ENCODE data around the gene PALMD. TPM values are rescaled to one million over a fixed set of nuclear protein-coding genes. Genes with fewer than 3 reads are reported as not detected.

Gene PALMD
- total RNA-seq, 1 donor from 2014 or later: 30.4 TPM

DNA sequence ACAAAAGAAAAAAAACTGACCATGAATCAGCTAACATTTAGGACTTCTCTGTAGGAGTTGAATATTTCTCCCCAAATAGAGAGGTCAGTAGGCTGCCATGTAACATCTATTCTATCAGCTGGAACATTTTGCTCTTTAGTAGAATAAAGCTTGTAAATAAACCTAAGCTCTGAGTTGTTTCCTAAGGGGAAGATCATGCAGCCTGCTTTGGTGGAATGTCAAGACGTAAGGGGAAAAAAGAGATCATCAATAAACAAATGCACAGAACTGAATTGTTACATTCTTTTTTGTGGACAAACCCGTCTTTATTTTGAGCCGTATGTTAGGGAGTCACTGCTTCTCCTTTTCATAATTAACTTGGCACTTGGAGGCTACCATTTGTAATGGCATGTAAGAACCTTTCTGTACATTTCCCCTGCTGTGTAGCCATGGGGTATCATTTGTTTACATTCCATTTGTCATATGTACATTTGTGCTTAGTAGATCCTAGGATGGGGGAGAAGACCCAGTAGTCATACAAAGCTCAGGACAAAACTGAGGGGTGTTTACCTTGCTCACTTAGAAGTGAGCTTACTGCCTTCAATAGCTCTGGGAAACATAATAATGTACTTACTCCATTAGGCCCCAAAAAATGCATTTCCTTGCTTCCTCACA lies 10.8 kb upstream of the PALMD start:
- no peak for DNase-seq

- no peak for DNase-seq
These were observed 10.2 kb upstream of the PALMD start for GRCh38 chr1:99635664-99636063.

DNA sequence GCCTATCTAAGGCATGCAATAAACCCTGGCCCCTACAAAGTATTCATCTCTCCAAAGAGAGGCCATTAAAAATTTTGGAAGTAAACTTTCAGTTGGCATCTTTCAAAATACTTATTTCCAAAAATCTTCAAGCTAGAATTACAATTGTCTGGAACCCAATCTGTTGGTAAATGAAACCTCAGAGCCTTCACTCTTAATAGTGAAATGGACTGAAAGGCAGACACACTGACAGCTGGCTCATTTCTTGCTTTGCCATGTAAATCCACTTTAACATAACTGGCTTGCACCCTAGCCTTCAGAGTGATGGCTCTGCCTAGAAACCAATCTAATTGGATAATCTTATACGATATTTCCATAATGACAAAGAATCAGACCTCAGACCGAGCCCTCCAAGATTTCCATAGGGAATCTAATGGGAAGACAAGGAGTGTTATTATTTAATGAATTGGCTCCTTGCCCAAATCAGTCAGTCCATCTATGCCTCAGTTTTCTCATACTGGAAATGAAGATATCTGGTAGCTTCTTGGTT lies 9.2 kb upstream of the PALMD start:
- no peak for DNase-seq

- no peak for DNase-seq
These were observed 7.1 kb upstream of the PALMD start for GRCh38 chr1:99638853-99639252.

DNA sequence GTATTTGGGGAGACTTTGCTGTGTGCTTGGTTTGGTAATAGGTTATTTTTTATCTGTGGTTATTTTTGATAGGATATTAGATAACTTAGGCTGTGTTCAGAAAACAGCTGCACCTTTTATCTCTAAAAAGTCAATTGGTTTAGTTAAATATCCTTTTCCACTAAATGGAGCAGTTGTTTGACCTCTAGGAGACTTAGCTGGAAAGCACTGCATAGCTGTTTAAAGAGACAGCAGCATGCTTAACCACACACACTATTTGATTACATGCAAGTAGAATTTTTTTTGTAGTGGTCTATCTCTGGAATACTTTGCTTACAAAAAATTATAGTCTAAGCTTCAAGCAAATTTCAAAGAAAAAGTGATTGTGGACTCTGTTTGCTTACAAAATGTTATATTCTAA lies 6.5 kb upstream of the PALMD start:
- no peak for DNase-seq

DNA sequence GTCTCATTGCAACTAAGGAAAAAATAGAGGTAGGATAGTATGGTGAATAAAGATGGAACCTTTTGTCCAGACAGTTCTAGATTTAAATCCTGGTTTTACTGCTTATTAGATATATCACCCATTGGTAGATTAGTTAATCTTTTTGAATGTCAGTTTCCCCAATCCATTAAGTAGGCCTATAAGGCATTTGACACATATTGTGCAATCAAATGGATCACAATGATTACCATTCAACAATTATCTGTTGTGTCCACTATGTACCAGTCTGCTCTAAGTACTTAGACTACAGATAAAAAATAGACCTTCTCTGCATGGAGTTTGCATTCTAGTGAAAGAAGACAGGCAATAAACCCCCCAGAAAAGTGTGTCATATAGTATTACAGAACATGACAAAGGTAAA lies 6.0 kb upstream of the PALMD start:
- no peak for DNase-seq

GRCh38 chr1:99640672-99641071 lies 5.2 kb upstream of the PALMD start:
- no peak for DNase-seq

- DNase-seq: no peak
These were observed 4.4 kb upstream of the PALMD start for GRCh38 chr1:99641558-99641957.

DNA sequence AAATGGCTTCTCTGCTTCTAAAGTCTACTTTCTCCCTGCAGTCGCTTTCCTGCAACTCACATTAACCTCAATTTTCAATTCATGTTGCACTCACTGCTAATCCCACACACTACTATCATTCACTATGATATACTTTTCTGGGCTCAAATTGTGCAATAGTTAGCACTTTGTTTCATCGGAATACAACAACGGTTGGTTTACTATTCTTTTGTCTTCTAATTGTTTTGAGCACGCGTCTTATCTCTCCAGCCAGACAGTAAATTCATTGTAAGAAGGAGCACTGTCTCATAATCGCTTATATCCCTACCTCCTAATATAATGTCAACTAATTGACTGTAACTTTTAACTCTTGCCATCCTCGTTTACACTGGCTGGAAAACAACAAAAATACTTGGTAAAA lies 3.9 kb upstream of the PALMD start:
- no peak for DNase-seq

DNA sequence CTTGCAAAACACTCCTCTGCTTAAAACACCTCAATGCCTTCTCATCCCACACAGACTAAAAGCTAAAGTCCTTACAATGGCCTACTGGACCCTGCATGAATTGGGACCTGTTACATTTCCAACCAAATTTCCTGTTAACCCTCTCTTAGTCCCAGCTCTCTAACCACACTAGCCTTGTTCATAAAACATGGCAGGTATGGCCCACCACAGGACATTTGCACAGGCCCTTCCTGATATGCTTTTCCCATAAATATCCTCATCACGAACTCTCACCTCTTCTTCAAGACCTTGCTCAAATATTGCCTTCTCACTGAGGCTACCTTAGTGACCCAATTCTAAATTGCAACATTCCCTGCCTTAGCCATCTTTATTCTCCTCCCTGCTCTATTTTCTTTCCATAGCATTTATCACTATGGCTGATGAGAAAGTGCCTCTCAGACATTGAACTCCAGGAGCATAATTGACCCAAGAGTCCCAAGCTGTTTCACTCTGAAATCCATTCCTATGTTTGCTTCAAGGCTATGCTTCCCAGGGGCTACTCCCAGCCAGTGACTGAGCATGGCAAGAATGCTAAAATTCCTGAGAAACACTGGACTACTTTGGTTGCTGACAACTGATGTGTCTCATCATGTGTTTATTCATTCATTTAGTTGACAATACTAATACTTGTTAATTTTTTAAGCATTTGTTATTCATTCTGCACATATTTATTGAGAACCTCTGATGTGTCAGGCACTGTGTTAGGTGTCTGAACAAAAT lies 2.7 kb upstream of the PALMD start:
- no peak for DNase-seq

GRCh38 chr1:99644279-99645004 lies 1.5 kb upstream of the PALMD start:
- DNase-seq: no peak

- DNase-seq: no peak
These were observed 710 bp upstream of the PALMD start for GRCh38 chr1:99645203-99645602.

DNA sequence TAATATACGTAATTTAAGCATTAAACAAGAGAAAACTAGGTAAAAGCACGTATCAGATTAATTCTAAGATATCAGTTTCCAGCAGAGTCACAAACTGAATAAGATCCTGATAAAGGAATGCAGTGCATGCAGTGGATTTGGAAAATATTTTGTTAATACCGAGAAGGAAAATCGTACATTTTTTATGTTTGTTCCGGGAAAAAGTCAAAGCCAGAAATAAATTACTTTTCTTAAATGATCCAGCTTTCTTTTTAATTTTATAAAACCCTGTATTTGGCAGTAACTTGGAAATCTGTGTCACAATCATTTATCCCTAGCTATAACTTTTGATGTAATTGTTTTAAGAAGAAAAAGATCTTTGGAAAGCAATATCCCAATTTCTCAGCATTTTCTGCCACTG lies 955 bp downstream of the PALMD start:
- DNase-seq: no peak

GRCh38 chr1:99647490-99647889 lies 1.6 kb downstream of the PALMD start:
- DNase-seq: no peak

DNA sequence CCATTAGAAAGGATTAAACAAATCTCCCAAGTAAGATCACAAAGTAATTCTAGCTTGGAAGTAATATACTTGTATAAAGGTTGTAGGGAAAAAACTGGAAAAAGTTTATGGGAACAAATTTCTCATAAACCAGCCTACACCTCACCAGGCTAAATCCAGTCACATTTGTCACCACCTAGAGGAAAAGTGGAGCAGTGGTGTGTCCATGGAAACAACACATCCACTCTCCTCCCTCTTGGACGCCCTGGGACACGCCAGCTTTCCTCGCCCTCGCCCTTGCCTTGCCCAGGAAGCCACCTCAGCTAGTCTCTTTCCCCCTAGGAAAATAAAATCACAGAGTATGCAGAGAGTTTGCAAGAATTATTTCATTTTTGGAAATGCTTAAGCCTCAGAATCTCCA lies 2.2 kb downstream of the PALMD start:
- DNase-seq: no peak

DNA sequence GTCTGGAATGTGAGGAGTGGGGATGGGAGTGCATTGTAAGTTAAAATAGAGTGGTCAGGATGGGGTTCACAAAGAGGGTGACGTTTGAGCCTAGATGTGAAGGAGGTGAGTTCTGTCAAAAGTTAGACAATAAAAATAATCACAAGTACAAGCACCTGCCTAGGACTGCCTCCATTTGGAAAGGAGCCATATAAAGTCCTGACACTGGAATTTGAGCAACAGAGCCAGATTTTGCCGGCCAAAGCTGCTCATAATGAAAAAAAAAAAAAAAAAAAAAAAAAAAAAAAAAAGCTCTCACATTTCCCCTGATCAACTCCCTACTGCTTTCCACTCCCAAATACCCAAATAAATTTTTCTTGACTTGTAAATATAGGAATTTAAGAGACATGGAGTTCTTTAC lies 4.1 kb downstream of the PALMD start:
- no peak for DNase-seq

DNA sequence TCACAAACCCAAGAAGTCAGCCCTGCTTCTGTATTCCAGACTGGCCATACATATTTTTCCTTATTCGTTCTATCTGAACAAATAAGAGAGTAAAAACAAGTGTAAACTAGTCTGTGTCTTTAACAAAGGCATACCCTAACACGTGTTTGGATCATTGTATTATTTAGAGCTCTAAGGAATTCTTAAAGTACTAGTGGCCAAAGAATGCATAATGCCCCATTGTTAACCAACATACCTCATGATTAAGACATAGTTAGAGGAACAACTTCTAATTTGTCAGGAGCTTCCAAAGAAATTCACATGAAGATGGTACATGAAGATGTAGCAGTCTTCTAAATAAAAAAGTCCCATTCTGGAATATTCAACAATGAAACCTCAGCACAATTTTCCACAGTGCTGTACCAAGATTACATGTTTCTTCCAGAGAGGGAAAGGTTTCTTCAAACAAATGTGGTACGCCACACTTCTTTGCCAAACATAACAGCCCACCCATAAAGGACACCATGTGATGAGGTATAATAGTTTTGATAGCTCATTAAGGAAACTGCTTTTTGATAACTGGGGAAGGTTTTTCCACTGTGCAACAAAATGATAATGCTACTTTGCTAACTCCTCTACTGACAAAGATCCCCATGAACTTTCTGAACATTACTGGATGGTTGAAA lies 5.0 kb downstream of the PALMD start:
- no peak for DNase-seq

GRCh38 chr1:99652881-99653281 lies 7.0 kb downstream of the PALMD start:
- DNase-seq: no peak

- no peak for DNase-seq
These were observed 9.5 kb downstream of the PALMD start for GRCh38 chr1:99655376-99655775.

DNA sequence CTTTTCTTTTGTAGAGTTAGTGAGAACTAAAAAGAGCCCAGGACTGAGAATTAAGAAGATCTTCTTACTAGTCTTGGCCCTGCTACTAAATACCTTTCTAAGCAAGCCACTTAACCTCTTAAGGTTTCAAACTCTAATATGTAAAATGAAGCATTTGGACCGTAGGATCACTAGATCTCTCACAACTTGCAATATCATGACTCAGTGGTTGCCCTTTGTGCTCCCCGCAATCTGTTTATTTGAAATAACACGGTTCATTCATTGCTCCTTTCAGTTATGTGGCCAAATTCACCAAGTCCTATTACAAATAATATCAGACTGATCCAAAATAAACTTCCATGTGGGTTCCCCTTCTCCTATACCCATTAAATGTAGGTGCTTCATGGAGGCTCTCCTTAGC lies 10.8 kb downstream of the PALMD start:
- DNase-seq: no peak

GRCh38 chr1:99657213-99658030 lies 11.5 kb downstream of the PALMD start:
- no peak for DNase-seq

DNA sequence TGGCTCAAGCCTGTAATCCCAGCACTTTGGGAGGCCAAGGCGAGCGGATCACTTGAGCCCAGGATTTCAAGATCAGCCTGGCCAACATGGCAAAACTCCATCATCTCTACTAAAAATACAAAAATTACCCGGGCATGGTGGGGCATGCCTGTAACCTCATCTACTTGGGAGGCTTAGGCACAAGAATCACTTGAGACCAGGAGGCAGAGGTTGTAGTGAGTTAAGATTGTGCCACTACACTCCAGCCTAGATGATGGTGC lies 12.0 kb downstream of the PALMD start:
- no peak for DNase-seq
